ENCODE data around the gene CENPF. TPM values are rescaled to one million over a fixed set of nuclear protein-coding genes. Genes with fewer than 3 reads are reported as not detected.

CENPF gene
- total and polyA plus RNA-seq, 2 experiments from 2014 or later = 123 to 376 TPM

DNA sequence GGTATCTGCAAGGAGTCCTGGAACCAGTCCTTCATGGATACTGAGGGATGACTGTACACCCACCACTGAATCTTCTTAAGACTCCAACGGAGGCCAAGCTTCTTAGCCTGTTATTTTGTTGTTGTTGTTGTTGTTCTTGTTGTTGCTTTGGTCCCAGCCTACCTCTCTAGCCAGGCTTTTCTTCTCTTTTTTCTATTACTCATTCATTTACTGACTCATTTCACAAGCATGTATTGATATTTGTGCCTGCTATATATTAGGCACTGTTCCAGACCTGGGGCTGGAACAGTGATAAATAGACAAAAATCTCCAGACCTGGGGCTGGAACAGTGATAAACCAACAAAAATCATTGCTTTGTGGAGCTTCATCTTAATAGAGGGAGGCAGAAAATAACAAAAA, 20.4 kb downstream of the CENPF start (continued):
- TF ChIP-seq, protein P1, sequence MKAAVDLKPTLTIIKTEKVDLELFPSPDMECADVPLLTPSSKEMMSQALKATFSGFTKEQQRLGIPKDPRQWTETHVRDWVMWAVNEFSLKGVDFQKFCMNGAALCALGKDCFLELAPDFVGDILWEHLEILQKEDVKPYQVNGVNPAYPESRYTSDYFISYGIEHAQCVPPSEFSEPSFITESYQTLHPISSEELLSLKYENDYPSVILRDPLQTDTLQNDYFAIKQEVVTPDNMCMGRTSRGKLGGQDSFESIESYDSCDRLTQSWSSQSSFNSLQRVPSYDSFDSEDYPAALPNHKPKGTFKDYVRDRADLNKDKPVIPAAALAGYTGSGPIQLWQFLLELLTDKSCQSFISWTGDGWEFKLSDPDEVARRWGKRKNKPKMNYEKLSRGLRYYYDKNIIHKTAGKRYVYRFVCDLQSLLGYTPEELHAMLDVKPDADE (IDR thresholded peaks at IDR 0.05) = no peak
- TF ChIP-seq CREB1 (CRISPR knock-in tag; IDR thresholded peaks at IDR 0.05; ENCODE audit: low read depth) (no peak), NANOG (IDR thresholded peaks at IDR 0.05; ENCODE audit: borderline replicate concordance) (no peak), STAT1 (IDR thresholded peaks at IDR 0.05; ENCODE audit: unreplicated experiment) (no peak), ZNF331 (CRISPR knock-in tag; IDR thresholded peaks at IDR 0.05; ENCODE audit: low read depth) (no peak), POLR2AphosphoS5 (IDR thresholded peaks at IDR 0.05; ENCODE audit: low read depth) (no peak), EZH2 (IDR thresholded peaks at IDR 0.05; ENCODE audit: low read depth, unreplicated experiment) (no peak), ZNF114 (CRISPR knock-in tag; IDR thresholded peaks at IDR 0.05) (no peak), EZH2phosphoT487 (IDR thresholded peaks at IDR 0.05; ENCODE audit: unreplicated experiment) (no peak)
- TF ChIP-seq, protein P2, sequence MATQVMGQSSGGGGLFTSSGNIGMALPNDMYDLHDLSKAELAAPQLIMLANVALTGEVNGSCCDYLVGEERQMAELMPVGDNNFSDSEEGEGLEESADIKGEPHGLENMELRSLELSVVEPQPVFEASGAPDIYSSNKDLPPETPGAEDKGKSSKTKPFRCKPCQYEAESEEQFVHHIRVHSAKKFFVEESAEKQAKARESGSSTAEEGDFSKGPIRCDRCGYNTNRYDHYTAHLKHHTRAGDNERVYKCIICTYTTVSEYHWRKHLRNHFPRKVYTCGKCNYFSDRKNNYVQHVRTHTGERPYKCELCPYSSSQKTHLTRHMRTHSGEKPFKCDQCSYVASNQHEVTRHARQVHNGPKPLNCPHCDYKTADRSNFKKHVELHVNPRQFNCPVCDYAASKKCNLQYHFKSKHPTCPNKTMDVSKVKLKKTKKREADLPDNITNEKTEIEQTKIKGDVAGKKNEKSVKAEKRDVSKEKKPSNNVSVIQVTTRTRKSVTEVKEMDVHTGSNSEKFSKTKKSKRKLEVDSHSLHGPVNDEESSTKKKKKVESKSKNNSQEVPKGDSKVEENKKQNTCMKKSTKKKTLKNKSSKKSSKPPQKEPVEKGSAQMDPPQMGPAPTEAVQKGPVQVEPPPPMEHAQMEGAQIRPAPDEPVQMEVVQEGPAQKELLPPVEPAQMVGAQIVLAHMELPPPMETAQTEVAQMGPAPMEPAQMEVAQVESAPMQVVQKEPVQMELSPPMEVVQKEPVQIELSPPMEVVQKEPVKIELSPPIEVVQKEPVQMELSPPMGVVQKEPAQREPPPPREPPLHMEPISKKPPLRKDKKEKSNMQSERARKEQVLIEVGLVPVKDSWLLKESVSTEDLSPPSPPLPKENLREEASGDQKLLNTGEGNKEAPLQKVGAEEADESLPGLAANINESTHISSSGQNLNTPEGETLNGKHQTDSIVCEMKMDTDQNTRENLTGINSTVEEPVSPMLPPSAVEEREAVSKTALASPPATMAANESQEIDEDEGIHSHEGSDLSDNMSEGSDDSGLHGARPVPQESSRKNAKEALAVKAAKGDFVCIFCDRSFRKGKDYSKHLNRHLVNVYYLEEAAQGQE (IDR thresholded peaks at IDR 0.05; ENCODE audit: unreplicated experiment) = no peak
- TF ChIP-seq, protein P3, sequence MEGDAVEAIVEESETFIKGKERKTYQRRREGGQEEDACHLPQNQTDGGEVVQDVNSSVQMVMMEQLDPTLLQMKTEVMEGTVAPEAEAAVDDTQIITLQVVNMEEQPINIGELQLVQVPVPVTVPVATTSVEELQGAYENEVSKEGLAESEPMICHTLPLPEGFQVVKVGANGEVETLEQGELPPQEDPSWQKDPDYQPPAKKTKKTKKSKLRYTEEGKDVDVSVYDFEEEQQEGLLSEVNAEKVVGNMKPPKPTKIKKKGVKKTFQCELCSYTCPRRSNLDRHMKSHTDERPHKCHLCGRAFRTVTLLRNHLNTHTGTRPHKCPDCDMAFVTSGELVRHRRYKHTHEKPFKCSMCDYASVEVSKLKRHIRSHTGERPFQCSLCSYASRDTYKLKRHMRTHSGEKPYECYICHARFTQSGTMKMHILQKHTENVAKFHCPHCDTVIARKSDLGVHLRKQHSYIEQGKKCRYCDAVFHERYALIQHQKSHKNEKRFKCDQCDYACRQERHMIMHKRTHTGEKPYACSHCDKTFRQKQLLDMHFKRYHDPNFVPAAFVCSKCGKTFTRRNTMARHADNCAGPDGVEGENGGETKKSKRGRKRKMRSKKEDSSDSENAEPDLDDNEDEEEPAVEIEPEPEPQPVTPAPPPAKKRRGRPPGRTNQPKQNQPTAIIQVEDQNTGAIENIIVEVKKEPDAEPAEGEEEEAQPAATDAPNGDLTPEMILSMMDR (conservative IDR thresholded peaks at IDR 0.05; ENCODE audit: low read depth in 2 of 2) = no peak

DNA sequence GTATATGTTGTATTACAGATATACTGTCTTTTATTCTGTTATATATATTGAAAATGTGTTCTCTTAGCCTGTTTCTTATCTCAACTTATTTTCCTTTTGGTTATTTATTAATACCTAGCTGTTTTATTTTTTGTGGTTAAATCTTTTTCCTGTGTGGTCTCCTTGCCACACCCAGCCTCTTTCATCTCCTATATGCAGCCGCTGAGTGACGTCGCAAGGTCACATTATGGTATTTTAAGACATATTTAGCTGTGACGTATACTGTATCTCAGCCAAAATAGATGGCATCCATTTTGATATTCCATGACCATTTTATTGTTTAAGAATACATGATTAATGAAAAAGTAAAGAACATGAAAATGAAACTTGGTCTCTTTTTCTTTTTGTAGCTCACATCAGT, 29.1 kb downstream of the CENPF start:
- Mint-ChIP-seq H3K4me1 (no peaks in the 10 kb centered on the region), H3K27me3 (ENCODE audit: insufficient read depth, low read depth, poor library complexity) (peaks cover 5% of the 10 kb centered on the region), H3K27ac (no peak overlapping the region), H3K36me3 (ENCODE audit: low read depth) (peaks cover 77% of the 10 kb centered on the region), H3K9me3 (no peaks in the 10 kb centered on the region; the same call in 2 of the 3 replicates), H3K4me3 (no peak overlapping the region)
- Histone ChIP-seq H3K4me3 (no peak overlapping the region), H3K4me1 (ENCODE audit: insufficient read depth) (no peaks in the 10 kb centered on the region), H3K36me3 (ENCODE audit: insufficient read depth) (peaks cover 69% of the 10 kb centered on the region), H3K4me2 (no peak overlapping the region), H3F3A (replicated peaks; ENCODE audit: low read depth) (peaks cover 2% of the 10 kb centered on the region; the same call in 1 of the 2 replicates), H2AFZ (no peak overlapping the region), H4K20me1 (replicated peaks; ENCODE audit: insufficient read depth) (peaks cover 18% of the 10 kb centered on the region), H3K27me3 (ENCODE audit: insufficient read depth) (no peaks in the 10 kb centered on the region), H3K79me2 (replicated peaks; ENCODE audit: insufficient read depth) (peaks cover 6% of the 10 kb centered on the region), H3K9me2 (ENCODE audit: insufficient read depth) (no peaks in the 10 kb centered on the region), H3K27ac (ENCODE audit: low read depth) (no peak overlapping the region)
- no peak for ATAC-seq
- TF ChIP-seq STAT1 (IDR thresholded peaks at IDR 0.05; ENCODE audit: unreplicated experiment) (no peak), ZNF114 (CRISPR knock-in tag; IDR thresholded peaks at IDR 0.05) (no peak), EZH2phosphoT487 (IDR thresholded peaks at IDR 0.05; ENCODE audit: unreplicated experiment) (no peak), POLR2AphosphoS5 (IDR thresholded peaks at IDR 0.05; ENCODE audit: low read depth) (no peak), ZNF331 (CRISPR knock-in tag; IDR thresholded peaks at IDR 0.05; ENCODE audit: low read depth) (no peak), JUNB (IDR thresholded peaks at IDR 0.05; ENCODE audit: unreplicated experiment) (no peak), EZH2 (IDR thresholded peaks at IDR 0.05; ENCODE audit: low read depth, unreplicated experiment) (no peak), CREB1 (CRISPR knock-in tag; IDR thresholded peaks at IDR 0.05; ENCODE audit: low read depth) (no peak)
- TF ChIP-seq, protein P3 (conservative IDR thresholded peaks at IDR 0.05; ENCODE audit: low read depth in 2 of 2) = no peak
- DNase-seq (ENCODE audit: low spot score) = no peak

All from GM23338 (cell line).